GM12865 (cell line): Measurements from ENCODE around the gene VPS13C.

Experiments
- DNase-seq: peaks from one replicate; pipeline ENCODE4 v3.0.0; 2010; ENCODE audit warnings: low read depth
- H3K4me3 ChIP-seq: 2 replicates; pipeline ENCODE4 v1.5.1; 2011; ENCODE audit warnings: mild to moderate bottlenecking, low read depth, low read length, control low read depth
- TF ChIP-seq, protein P1 (sequence below): IDR thresholded peaks from 2 replicates; pipeline ENCODE4 v1.5.1; 2011; ENCODE audit warnings: low read length, control low read depth, low read depth, inconsistent platforms; ENCODE audit not compliant: insufficient read depth; ENCODE audit errors: missing control alignments

Gene VPS13C

DNA sequence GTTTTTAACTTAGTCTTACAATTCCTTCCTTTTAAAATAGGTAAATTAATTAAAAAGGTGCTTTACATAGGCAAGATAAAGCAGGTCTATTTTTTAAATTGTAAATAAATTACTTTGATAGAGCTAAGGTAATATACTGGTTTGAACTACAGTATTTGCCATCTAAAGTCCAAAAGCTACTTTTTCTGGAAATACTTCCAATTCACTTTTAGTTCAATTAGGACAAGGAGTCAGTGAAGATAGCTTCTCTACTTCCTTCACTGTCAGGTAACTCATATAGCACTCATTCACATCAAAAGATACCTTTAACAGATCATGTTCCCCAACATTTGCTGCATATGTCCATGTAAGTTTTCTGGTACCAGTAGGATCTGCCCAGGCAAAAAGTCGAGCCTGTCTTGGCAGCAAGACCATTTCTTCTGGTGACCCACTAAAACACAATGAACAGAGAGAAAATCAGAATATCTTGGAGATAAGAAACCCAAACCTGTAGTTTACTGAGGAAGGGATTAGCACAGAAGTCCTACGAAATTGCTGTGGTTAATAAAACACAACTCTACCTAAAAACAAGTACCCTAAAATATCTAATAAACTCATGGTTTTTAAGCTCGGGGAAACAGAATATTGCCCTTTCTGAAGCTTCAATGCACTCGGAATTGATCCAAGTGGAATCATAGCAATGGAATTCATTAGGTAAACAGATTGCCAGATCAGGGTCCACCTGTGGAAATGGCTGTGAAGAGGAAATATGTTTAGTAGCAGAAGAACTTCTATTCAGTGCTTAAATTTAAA, 153.1 kb downstream of the VPS13C start:
- H3K4me3 ChIP-seq = no peak overlapping the region
- TF ChIP-seq, protein P1, sequence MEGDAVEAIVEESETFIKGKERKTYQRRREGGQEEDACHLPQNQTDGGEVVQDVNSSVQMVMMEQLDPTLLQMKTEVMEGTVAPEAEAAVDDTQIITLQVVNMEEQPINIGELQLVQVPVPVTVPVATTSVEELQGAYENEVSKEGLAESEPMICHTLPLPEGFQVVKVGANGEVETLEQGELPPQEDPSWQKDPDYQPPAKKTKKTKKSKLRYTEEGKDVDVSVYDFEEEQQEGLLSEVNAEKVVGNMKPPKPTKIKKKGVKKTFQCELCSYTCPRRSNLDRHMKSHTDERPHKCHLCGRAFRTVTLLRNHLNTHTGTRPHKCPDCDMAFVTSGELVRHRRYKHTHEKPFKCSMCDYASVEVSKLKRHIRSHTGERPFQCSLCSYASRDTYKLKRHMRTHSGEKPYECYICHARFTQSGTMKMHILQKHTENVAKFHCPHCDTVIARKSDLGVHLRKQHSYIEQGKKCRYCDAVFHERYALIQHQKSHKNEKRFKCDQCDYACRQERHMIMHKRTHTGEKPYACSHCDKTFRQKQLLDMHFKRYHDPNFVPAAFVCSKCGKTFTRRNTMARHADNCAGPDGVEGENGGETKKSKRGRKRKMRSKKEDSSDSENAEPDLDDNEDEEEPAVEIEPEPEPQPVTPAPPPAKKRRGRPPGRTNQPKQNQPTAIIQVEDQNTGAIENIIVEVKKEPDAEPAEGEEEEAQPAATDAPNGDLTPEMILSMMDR = no peak
- no peak for DNase-seq

DNA sequence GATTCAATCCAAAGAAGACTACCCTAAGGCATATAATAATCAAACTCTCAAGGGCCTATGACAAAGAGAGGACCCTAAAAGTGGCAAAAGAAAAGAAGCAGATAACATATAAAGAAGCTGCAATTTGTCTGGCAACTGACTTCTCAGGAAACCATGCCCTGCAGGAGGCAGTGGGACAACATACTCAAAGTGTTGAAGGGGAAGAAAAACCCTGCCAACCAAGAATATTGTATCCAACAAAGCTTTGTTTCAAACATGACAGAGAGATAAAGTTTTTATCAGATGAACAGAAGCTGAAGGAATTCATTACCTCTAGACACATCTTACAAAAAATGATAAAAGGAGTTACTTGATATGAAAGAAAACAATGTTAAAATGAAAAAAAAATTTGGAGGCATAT, 167.1 kb downstream of the VPS13C start:
- no peak for DNase-seq
- no peak overlapping the region for H3K4me3 ChIP-seq
- TF ChIP-seq, protein P1 = no peak

- no peak for DNase-seq
- TF ChIP-seq, protein P1 = no peak
- no peak overlapping the region for H3K4me3 ChIP-seq
Measured at GRCh38 chr15:61892140-61892539, 168.1 kb downstream of the VPS13C start.

- TF ChIP-seq, protein P1 = no peak
- no peak overlapping the region for H3K4me3 ChIP-seq
- no peak for DNase-seq
Measured at GRCh38 chr15:61890106-61890505, 170.1 kb downstream of the VPS13C start.

- TF ChIP-seq, protein P1 = no peak
- no peak overlapping the region for H3K4me3 ChIP-seq
- no peak for DNase-seq
Measured at GRCh38 chr15:61889706-61890105, 170.5 kb downstream of the VPS13C start.

DNA sequence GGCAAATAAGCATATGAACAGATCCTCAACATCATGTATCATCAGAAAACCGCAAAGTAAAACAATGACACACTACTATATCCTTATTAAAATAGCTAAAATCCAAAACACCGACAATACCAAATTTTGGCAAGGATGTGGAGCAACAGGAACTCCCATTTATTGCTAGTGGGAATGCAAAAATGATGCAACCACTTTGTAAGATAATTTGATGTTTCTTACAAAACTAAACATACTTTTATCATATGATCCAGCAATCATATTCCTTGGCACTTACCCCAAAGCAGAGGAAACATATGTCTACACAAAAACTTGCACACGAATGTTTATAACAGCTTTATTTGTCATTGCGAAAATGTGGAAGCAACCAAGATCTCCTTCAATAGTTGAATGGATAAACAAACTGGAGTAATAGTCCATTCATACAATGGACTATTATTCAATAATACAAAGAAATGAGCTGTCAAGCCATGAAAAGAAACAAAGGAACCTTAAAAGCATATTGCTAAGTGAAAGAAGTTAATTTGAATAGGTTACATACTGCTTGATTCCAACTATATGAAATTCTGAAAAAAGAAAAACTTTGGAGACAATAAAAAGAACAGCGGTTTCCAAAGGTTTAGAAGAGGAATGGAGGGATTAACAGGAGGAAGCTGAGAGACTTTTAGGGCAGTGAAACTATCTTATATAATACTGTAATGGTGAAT, 172.0 kb downstream of the VPS13C start:
- no peak overlapping the region for H3K4me3 ChIP-seq
- TF ChIP-seq, protein P1 = no peak
- DNase-seq = no peak
